ENCODE data around the gene LMLN. TPM values are rescaled to one million over a fixed set of nuclear protein-coding genes. Genes with fewer than 3 reads are reported as not detected.

The LMLN gene
- total RNA-seq, 4 donors from 2014 or later: 9.8 to 12.5 (median 10.9) TPM

GRCh38 chr3:198067416-198067815, 107.4 kb downstream of the LMLN start:
- 46 to 47% methylated on average over 2 of the region's 2 CpGs for WGBS, 2 donors
- H3K4me3 ChIP-seq (replicated peaks in 1 of 3): no peak overlapping the region
- DNase-seq: no peak
- no peaks in the 10 kb centered on the region for H3K27me3 ChIP-seq
- no peak for TF ChIP-seq CTCF (IDR thresholded peaks at IDR 0.05)
- no peak for TF ChIP-seq POLR2A (IDR thresholded peaks at IDR 0.05)
- H3K4me1 ChIP-seq: peaks cover 4 to 5% of the 10 kb centered on the region in 2 donors
- intact Hi-C loops (cut with DNase I): no loop called here
- no peaks in the 10 kb centered on the region for H3K36me3 ChIP-seq
- no peaks in the 10 kb centered on the region for H3K9me3 ChIP-seq
- peak overlapping the region in 1 of 3 donors; percentile 6 for H3K27ac ChIP-seq

GRCh38 chr3:198070871-198071270, 110.9 kb downstream of the LMLN start:
- H3K27ac ChIP-seq: no peak overlapping the region
- 84 to 92% methylated on average over 5 of the region's 5 CpGs for WGBS, 2 donors

DNA sequence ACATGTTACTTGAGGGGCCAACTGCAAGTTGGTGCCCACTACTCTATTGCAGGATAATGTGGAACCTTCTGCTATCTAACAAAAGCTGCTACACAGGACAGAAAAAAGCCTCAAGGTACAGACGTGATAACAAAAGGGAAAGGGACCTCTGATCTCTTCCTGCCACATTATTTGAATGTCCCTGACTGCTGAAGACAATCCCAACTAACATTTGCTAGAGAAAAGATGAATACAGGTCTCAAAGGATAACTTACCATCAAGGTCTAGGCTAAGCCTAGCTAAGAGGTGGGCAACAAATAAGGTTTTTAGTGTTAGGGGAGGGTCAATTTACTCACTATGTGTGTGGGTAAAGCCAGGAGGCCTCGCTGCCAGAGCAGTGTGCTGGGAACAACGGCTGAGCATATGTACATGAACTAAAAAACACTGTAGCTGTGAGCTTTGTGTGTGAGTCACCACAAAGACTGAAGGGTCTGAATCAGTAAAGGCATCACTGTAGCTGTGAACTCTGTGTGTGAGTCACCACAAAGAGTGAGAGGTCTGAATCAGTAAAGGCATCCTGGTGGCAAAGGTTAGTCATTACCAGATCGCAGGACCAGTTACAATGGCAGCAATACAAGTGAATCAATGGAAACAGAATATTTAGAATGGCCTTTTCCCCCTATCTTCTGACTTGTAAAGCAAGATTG, 111.7 kb downstream of the LMLN start:
- Histone ChIP-seq H3K27ac (no peak overlapping the region), H3K9me3 (no peaks in the 10 kb centered on the region), H3K4me1 (peaks cover 4 to 5% of the 10 kb centered on the region in 2 donors), H3K36me3 (no peaks in the 10 kb centered on the region), H3K4me3 (replicated peaks in 1 of 3) (no peak overlapping the region), H3K27me3 (no peaks in the 10 kb centered on the region)
- TF ChIP-seq POLR2A (IDR thresholded peaks at IDR 0.05): no peak
- no peak for TF ChIP-seq CTCF (IDR thresholded peaks at IDR 0.05)
- intact Hi-C loops (cut with DNase I): no loop called here
- DNase-seq: no peak
- 76 to 83% methylated on average over 4 of the region's 4 CpGs for WGBS, 2 donors

More at GRCh38 chr3:198070871-198071270, 110.9 kb downstream of the LMLN start:
- intact Hi-C loops (cut with DNase I): no loop called here
- no peak for DNase-seq
- no peaks in the 10 kb centered on the region for H3K36me3 ChIP-seq
- H3K4me1 ChIP-seq: peaks cover 4 to 5% of the 10 kb centered on the region in 2 donors
- no peaks in the 10 kb centered on the region for H3K9me3 ChIP-seq
- TF ChIP-seq CTCF (IDR thresholded peaks at IDR 0.05) (no peak), POLR2A (IDR thresholded peaks at IDR 0.05) (no peak)
- no peaks in the 10 kb centered on the region for H3K27me3 ChIP-seq
- no peak overlapping the region for H3K4me3 ChIP-seq (replicated peaks in 1 of 3)

- TF ChIP-seq CTCF (IDR thresholded peaks at IDR 0.05): no peak
- TF ChIP-seq POLR2A (IDR thresholded peaks at IDR 0.05): no peak
- DNase-seq: no peak
- Histone ChIP-seq H3K36me3 (no peaks in the 10 kb centered on the region), H3K4me1 (peaks cover 9 to 14% of the 10 kb centered on the region in 2 donors), H3K27ac (no peak overlapping the region), H3K9me3 (no peaks in the 10 kb centered on the region), H3K4me3 (replicated peaks in 1 of 3) (no peak overlapping the region), H3K27me3 (peaks cover 23% of the 10 kb centered on the region)
- intact Hi-C loops (cut with DNase I): no loop called here
- 34 to 40% methylated on average over 8 of the region's 8 CpGs for whole genome bisulfite sequencing, 2 donors
These were observed 116.8 kb downstream of the LMLN start for GRCh38 chr3:198076722-198077308.
